GM18507 (cell line): ENCODE measurements around the gene IPO5.
"Not testable (repeated sequence)": the region's sequence is repeated elsewhere in the genome, so short reads cannot be mapped to it uniquely, and the experiment has no call there.

Experiments used
- DNase-seq: peaks from one replicate; pipeline ENCODE4 v3.0.0; 2011; ENCODE audit warnings: low read depth; ENCODE audit not compliant: insufficient read length; ENCODE audit errors: extremely low spot score
- FAIRE-seq: peaks from 2 replicates; lab custom pipeline; 2011; peaks lifted over from hg19 to GRCh38; lab: Jason Lieb, UNC

Gene IPO5

DNA sequence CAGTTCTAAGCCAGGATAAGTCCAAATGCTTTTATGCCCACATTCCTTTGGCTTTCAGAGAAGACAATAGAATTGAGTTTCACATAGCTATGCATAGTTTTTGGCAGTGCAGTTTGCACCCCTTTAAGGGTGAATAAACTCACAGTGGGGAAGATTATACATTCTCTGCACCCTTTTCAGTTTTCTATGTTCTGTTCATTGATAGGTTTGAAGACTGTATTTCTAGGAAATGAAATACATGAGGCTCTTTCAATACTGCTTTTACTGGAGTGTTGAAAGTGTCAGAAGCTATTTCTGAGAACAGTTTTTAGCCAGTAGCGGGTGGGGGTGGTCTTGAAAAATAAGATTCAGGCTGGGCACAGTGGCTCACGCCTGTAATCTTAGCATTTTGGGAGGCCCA is 46.2 kb downstream of the IPO5 start:
- FAIRE-seq (no peak), DNase-seq (no peak)

DNA sequence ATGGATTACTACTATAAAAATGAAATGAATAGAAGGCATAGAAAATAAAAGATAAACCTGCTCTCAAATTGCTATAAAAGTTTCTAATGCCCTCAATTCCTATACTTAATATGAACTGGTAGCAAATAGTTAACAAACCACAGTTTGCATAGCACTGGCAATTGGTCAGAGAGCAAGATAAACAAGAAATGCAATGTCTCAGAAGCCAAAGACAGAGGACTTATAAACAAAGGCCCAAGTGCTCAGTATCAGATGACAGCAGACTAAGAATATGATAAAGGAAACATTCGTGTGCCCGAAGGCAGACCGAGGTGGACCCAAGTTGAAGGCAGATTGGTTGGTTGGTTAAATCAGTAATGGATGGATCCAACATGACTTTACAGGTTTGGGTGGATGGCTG is 50.6 kb downstream of the IPO5 start:
- DNase-seq (no peak), FAIRE-seq (no peak)

DNA sequence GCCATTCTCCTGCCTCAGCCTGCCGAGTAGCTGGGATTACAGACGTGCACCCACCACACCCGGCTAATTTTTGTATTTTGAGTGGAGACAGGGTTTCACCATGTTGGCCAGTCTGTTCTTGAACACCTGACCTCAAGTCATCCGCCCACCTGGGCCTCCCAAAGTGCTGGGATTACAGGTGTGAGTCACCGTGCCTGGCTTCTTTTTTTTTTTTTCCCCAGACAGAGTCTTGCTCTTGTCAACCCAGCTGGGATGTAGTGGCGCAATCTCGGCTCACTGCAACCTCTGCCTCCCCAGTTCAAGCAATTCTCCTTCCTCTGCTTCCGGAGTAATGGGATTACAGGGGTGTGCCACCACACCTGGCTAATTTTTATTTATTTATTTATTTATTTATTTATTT is 51.5 kb downstream of the IPO5 start:
- not testable (repeated sequence) for FAIRE-seq, DNase-seq

DNA sequence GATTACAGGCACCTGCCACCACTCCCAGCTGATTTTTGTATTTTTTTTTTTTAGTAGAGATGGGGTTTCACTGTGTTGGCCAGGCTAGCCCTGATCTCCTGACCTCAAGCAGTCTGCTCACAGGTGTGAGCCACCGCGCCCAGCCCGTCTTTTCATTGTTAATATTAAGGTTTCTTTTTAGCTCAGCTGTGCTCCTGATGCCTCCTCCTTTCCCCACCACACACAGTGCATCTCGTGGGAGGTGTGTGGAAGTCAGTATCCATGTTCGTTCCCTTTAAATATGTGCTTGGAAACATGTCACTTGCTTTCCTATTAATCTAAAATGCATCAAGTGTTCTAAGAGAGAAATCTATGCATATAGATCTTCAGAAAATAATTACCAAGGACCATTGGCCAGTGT is 53.5 kb downstream of the IPO5 start:
- FAIRE-seq = no peak
- DNase-seq = no peak

DNA sequence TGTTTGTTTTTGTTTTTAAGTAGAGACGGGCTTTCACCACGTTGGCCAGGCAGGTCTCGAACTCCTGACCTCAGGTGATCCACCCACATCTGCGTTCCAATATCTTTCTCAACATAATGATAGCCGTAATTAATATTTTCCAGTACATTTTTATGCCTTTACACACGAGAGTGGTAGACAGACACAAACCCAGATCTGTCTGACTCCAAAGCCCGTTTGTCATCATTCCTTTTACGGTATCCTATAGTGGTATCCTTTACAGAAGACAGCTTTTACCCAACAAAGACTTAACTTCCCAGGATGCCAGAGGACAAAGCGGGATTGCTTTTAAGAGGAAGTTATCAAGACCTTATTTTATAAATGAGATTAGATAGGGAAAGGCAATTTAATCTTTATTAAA is 59.8 kb downstream of the IPO5 start:
- DNase-seq (no peak), FAIRE-seq (no peak)

DNA sequence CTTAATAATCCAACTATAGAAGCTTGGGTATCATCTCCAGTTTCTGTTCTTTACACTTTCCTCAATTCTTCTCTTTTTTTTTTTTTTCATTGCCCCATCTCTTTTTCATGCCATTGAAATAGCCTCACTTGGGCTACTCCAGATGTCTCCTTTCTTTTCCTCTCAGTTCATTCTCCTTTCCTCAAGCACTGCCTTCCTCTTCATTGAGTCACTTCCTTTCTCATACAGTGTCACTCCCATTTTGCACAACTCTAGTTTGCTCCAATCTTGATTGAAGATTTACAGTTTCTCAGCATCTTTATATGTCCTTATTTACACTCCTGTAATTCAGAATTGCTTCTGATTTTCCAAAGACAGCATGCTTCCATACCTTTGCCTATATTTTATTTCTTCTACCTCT is 61.3 kb downstream of the IPO5 start:
- FAIRE-seq (no peak), DNase-seq (no peak)

DNA sequence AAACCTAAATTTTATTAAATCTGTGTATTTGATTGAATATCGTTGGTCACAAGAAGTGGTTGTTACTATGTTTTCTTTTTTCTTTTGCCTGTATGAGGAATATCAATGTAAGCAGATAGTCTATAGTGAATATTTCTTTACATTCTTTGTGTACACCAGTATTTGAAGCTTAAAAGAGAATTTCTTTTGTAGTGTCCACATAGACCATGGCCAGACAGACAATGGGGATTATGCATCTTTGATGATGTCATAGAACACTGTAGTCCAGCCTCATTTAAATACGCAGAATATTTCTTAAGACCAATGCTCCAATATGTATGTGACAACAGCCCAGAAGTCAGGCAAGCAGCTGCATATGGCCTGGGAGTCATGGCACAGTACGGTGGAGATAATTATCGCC is 64.8 kb downstream of the IPO5 start:
- DNase-seq (no peak), FAIRE-seq (no peak)

DNA sequence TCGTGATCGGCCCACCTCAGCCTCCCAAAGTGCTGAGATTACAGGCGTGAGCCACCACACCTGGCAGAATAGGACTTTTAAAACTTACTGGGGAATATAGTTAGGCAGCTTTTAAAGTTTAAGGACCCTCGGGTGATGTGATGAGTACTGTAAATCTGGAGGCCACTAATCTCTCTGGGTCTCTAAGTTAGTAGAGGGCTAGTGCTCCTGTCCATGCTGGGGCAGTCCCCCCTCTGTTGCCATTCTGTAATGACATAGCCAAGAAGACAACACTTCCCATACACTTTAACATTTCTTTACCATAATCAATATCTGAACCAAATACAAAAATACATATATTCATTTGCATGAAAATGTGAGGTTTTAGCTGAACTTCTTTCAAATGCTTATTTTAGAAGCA is 65.7 kb downstream of the IPO5 start:
- DNase-seq (no peak), FAIRE-seq (no peak)

DNA sequence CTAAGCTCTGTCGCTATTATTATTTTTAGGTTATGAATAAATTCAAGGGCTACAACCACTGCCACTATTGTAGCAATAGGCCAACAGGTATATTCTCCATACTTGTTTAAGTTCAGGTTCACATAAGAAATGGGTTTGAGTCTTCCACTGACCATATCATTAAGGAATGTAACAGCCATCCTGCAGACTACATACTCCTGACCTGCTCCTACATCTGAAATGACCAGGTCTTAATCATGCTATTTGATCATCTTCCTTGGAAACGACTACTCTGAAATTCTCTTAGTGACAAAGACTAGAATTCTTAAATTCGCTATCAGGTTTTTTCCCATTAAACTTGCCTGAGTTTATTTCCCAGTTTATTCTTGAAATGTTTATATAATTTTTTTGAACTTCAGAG is 66.8 kb downstream of the IPO5 start:
- DNase-seq (no peak), FAIRE-seq (no peak)

DNA sequence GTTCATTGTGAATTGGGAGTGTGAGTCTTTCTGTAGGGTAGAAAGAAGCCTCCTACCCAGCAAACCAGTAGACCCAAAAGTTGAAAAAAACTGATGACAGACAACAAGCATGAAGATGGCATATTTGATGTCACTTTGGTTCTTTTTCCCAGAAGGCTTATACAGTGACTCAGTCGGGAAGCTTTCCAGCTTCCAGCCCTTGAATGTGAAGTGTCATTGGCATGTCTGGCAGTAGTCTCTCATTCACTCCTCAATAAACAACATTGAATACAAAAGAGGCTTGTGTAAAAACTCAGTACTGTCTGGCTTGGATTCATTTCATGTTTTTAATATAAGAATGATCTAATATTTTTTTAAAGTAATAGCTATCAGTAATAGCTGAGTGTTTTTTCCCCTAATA is 68.7 kb downstream of the IPO5 start:
- DNase-seq (no peak), FAIRE-seq (no peak)

DNA sequence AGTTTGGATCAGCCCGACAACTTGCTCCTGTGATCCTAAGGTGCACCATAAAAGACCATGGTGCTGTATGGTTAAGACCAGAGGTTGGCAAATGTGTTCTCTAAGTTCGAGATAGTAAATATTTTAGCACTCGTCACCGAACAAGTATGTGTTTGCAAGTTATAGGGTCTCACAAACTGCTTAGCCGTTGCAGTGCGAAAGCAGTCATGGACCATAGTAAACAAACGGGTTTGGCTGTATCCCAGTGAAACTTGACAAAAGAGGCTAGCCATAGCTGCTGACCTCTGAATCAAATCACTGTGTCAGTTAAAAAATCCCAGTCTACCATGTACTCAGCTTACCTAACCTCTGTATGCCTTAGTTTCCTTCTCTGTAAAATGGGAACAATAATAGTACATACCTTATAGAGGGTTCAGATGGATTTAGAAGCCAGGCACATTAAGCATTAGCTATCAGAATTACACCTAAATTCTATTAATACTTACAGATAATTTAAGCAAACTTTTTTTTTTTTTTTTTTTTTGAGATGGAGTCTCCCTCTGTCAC is 72.1 kb downstream of the IPO5 start:
- FAIRE-seq (no peak), DNase-seq (no peak)

DNA sequence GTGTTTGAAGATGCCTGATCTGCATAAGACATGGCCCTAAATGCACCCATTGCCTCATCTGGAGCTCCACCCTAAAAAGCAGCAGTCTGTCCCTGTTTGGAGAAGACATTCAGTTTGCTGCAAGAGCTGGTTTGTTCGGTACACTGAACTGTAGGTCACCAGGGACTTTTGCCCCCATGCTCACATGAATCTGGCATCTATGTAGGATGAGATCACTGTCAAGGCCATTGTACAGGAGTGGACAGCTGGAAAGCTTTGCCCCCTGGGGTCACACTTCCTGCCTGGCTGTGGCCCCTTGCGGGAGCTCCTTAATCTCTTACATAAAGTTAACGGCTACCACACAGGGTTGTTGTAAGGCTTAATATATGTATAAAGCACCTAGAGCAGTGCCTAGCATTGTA is 73.0 kb downstream of the IPO5 start:
- FAIRE-seq = no peak
- no peak for DNase-seq

DNA sequence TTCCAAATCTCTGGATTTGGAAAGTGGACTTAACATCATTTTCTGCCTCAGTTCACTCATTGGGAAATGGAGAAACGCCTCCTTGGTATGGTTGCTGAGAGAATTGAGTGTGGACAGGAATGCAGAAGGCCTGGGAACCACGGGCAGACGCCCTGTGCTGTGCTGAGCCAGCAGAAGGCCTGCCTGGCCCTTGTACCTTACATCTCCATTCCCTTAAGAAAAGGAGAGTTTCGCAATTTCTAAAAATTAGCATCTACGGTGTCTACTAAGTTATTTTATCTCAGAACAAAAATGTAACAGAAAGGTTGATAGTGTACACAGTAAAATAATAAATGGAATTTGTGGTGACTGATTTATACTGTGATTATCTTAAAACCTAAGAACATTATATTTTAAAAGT is 78.7 kb downstream of the IPO5 start:
- no peak for DNase-seq
- no peak for FAIRE-seq

DNA sequence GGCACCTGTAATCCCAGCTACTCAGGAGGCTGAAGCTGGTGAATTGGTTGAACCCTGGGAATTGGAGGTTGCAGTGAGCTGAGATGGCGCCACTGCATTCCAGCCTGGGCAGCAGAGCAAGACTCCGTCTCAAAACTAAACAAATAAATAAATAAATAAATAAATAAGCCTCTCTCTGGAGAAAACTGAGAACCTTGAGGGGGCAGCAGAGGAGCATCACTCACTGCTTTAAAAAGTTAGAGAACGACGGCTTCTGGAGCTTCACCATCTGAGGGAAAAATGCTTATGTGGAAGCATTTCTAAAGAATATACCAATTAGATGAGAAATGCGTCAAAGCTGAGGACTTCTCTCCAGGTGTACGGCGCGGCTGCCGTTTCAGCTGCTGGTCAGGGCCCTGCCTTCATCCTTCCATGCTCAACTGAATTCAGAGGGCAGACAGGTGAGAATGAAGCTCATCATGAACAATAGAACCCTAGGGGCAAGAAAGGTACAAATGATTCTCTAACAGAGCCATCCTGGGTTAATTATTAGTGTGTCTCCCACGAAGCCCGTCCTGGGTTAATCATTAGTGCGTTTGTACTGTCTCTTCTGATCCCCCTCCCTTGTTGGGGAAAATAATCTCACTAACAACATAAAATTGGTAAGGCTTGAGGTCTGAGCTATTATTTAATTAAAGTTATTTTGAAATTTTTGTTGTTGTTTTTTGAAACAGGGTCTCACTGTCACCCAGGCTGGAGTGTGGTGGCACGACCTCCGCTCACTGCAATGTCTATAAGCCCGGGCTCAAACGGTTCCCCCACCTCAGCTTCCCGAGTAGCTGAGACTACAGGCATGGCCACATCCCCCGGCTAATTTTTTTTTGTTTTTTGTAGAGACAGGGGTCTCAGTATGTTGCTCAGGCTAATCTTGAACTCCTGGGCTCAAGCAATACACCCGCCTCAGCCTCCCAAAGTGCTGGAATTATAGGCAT is 80.1 kb downstream of the IPO5 start:
- DNase-seq (no peak), FAIRE-seq (no peak)

DNA sequence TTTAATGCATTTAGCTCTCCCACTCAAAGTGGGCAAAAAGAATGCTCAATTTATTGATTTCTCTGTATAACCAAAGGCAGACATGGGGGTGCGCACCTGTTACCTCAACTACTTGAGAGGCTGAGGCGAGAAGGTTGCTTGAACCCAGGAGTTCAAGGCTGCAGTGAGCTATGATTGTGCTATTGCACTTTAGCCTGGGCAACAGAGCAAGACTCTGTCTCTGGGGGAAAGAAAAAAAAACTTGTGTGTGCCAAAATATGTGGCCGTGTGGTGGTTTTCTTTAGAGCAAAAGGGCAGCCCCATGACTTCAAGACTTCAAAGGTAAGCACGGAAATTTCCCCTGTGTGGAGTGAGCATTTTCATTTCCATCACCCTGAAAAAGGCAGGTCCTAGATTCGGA is 81.9 kb downstream of the IPO5 start:
- FAIRE-seq (no peak), DNase-seq (no peak)

DNA sequence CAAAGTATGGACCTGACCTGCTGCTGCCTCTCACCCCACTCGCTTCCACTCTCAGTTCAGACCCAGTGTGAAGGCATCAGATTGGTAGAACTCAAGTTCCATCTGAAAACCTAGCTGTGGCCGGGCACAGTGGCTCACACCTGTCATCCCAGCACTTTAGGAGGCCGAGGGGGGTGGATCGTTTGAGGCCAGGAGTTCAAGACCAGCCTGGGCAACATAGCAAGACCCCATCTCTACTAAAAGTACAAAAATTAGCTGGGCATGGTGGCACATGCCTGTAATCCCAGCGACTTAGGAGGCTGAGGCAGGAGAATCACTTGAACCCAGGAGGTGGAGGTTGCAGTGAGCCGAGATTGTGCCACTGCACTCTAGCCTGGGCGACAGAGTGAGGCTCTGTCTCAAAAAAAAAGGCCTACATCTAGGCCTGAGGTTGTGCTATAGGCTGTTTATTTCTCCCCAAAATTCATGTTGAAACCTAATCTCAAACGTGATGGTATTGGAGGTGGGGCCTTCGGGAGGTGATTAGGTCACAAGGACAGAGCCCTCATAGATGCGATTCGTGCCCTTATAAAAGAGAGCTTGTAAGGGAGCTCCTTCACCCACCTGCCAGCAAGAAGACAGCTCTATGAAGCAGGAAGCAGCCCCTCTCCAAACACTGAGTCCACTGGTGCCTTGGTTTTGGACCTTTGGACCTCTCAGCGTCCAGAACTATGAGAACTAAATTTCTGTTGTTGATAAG is 83.3 kb downstream of the IPO5 start:
- not testable (repeated sequence) for DNase-seq, FAIRE-seq

DNA sequence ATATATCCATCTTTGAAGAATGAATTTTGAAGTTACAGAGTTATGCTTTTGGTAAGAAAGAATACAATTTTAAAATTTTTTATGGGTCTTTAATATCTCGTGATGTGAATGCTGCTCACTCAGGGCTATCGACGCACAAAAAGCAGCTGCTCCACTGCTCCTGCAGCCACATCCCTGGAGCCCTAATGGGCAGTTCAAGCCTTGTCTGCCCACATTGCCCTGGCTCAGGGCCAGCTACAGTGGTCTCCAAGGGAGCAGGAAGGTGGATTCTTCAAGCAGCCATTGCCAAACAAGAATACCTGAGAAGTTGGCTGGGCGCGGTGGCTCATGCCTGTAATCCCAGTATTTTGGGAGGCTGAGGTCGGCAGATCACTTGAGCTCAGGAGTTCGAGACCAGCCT is 85.8 kb downstream of the IPO5 start:
- DNase-seq (no peak), FAIRE-seq (no peak)

DNA sequence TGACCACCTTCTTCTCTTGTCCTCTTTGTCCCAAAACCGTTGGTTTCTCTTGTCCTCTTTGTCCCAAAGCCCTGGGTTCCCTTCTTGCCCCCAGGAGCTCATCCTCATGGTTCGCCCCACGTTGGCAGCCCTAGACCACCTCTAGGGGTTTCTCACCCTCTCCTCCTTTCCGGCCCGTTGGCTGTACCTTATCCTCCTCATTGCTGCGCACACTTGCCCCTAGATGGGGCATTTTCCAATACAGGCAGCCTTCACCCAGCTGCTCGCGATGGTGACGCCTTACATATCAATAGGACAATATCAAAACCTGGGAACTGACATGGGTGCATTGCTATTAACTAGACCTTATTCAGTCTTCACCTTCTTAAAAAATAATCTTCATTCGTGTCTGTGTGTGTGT is 86.5 kb downstream of the IPO5 start:
- FAIRE-seq (no peak), DNase-seq (no peak)

DNA sequence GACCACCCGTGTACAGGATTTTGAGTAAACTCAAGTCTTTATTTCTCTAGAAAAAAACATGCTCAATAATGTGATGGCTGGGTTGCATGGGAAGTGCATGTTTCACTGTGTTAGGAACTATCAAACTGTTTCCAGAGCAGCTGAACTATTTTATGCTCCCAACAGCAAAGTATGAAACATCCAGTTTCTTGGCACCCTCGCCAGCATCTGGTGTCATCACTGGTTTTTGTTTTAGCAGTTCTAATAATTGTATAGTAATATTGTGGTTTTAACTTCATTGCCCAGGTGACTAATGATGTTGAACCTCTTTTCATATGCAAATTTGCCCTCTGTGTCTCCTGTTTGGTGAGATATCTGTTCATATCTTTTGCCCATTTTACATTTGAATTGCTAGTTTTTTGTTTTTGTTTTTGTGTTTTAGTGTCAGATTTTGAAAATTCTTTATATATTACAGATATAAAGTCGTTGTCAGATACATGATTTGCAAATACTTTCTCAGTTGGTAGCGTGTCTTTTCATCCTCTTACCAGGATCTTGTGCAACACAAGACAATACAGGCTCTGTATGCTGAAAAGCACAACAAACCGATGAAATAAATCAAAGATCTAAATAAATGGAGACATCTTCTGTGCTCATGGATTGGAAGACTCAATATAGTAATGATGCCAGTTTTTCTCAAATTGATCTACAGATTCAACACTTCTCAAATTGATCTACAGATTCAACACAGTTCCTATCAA is 87.8 kb downstream of the IPO5 start:
- FAIRE-seq = no peak
- DNase-seq = no peak

DNA sequence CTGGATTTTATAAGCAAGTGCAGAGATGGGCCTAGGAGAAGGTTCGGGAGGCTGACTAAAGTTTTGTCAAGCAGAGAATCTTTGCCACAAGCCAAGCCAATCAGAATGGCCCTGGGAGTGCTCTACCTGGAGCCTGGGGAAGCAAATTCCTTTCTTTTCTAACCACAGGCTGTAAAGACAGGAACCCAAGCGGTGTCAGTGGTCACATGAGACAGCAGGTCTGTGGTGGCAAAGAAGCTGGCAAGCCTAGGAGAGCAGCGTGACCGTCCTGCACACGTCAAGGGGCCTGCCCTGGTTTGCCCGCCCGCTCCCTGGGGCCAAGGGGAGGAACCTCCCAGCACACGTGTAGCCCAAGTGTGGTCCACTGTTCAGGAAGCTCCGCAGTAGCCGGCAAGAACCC is 90.8 kb downstream of the IPO5 start:
- FAIRE-seq (no peak), DNase-seq (no peak)
